NAMALWA (cell line): ENCODE measurements around the gene IREB2.

Experiments
- DNase-seq: peaks from one replicate; pipeline ENCODE4 v3.0.0-alpha.2; 2015; ENCODE audit warnings: low spot score

Gene IREB2

DNA sequence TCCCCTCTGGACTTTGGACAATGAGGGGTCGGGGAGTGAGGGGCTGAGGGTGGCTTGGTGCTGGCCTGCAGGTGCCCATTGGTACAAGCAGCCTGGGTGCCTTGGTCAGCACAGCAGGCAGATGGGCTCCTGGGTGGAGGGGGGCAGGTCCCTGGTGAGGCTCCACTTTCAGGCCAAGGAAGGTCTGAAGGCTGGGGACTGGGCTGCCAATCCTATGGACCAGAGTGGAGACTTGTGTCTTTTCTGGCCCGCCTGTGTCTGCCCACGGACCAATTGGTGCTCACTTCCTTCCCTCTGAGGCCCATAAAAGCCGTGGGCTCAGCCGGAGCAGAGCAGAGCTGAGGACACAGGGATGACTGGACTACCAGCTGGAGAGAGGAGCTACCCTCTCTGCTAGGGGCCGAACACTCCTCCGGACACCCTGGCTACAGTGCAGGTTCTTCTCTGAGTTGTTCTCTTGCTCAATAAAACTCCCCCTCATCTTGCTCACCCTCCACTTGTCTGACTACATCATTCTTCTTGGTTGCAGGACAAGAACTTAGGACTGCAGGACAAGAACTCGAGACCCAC lies 31.9 kb upstream of the IREB2 start:
- no peak for DNase-seq

DNA sequence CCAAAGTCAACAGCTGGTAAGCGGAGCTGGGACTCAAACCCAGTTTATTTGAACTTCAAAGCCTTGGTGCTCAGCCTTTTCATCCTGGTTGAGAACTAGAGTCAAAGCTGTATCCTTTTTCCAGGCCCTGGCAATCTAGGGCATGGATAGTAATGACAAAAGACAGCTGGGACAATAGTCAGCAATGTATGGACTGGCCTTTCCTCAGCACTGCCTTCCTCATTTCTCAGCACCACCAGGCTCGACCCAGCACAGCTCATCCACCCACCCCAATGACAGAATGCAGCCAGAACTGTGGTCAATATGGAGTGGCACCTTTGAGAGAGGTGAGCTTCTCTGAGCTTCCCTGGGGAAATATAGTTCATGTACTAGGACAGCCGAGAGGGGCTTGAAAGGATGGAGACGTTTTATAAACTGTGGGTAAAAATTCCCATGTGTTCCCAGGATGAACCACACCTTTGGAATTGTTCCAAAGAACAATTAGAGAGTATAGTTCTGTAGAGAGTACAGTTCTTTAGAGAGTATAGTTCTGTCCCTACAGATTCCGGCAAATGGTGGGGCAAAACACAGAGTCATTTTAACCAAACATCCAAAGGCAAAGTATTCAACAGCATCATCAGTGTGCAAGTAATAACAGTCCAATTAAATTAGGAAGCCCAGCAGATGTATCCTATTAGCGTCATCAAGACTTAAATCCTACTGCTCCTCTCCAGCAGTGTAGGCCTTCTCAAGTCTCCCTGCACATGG lies 30.2 kb upstream of the IREB2 start:
- DNase-seq: no peak

DNA sequence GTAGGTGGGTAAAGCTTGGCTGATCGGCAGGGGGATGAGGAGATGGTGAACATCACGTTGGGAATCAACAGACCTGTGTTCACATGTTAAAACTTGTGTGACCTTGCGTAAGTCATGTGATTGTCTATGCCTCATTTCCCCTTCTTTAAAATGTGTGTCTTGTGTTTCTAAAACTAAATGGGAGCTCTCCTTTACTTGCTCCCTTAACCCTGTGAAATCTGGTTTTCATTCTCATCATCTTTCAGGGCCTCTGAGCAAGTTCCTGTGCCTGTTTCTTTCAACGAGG lies 29.7 kb upstream of the IREB2 start:
- DNase-seq: no peak

DNA sequence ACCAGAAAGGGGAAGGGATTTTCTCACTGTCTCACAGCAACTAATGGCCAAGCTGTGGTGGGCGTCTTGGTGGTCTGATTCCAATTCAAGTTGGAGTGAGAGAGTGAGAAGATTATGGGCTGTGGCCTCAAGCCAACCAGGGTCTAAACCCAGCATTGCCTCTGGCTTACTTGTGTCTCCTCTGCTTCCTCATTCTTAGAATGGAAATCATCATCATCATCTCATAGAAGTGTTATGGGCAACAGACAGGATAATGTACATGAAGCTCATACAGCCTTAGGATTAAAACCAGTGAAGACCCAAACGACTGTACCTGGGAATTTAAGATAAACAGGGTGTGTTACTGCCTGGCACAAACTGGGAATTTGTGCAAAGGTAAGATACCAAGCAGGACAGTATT lies 29.1 kb upstream of the IREB2 start:
- DNase-seq: no peak

DNA sequence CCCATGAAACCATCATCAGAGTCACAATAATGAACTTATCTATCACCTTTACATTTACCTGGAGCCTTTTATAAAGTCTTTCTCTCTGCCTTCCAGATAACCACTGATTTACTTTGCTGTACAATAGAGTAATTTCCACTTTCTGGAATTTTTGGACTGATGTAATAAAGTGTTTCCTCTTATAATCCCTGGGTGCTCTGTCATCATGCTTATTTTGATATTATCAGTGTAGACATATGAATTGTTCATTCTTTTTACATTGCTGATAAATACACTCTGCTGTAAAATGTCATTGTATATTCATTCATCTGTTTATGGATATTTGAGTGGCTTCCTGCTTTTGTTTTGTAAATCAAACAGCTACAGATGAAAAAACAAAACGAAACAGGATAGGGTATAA lies 27.0 kb upstream of the IREB2 start:
- DNase-seq: no peak

DNA sequence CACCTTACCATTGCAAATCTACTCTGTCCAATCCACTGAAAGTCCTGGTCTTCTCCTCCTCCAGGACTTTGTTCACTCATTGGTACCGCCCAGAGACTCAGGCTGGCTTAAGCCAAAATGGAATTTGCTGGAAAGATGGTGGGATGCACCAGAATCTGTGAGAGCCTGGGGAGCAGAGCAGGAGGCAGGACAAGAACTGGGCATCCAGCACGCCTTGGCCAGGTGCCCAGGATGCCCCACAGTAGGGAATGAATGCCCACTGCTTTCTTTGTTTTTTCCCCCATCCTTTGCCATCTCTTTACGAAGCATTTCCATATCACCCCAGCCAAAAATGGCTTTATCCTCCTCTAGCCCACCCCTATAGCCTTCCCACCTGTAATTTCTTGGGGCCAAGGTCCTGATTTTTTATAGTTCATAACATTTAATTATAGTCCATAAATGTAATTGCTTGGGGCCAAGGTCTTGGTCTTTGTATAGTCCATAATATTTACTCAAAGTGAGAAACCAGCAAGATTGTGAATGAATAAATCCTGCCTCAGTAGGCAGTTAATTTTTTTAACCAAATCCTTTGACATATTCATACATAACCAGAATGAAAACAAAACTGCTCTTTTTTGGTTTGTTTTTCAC lies 23.3 kb upstream of the IREB2 start:
- no peak for DNase-seq

DNA sequence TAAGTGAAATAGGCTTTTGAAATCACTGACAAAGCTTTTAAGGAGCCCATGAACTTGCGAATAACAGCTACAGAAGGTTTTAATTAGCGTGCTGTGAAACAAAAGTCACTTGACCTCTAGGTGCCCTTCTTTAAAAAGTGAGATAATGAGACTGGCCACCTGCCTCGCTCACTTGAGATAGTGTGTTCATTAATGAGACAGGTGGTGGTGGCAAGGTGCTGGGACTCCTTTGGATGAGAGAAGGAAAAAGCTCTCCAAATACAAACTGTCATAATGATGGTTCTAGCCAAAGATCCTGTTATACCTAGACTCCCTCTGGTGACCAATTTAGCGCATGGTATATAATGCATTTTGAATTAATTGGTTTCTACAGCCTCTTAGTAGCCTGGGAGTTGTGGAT lies 22.7 kb upstream of the IREB2 start:
- peak; percentile 16 for DNase-seq

DNA sequence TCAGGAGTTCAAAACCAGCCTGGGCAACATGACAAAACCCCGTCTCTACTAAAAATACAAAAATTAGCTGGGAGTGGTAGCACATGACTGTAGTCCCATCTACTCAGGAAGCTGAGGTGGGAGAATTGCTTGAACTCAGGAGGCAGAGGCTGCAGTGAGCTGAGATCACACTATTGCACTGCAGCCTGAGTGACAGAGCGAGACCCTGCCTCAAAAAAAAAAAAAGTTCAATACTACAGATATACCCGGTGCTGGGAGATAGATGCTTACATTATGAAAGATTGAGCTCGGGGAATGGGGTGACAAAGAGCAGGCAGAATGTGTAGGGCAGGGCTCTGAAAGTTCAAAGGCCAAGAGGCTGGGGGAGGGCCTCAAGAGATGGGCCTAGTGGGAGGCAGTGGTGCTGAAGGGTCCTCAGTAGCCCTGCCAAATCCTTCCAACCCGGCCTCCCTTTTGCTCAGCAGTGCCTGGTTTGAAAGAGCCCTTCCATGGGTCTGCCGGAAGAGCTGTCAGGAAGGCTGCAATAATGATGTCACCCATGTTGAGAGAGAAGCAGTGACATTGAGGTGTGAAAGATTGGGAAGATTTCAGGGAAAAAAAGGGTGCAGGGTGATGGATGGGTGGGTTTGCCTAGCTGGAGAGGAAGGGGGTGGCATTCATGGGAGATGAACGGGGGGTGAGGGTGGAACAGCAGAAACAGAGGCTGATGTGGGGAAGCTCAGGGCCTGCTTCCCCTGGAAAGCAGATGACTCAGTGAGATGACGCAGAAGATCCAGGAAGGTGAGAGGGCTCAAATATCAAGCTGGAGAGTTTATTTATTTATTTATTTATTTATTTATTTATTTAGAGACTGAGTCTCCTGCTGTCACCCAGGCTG lies 20.0 kb upstream of the IREB2 start:
- DNase-seq: no peak

DNA sequence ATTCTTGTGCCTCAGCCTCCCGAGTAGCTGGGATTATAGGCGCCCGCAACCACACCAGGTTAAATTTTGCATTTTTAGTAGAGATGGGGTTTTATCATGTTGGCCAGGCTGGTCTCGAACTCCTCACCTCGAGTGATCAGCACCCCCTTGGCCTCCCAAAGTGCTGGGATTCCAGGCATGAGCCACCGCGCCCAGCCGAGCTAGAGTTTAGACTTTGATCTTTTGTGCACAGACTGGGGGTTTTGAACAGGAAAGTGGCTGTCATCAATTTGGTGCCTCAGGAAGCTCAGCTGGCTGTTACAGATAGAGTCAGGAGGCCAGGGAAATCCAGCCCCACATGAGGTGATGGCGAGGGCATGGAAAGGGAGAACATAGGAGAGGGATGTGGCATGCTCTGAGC lies 19.3 kb upstream of the IREB2 start:
- DNase-seq: no peak

DNA sequence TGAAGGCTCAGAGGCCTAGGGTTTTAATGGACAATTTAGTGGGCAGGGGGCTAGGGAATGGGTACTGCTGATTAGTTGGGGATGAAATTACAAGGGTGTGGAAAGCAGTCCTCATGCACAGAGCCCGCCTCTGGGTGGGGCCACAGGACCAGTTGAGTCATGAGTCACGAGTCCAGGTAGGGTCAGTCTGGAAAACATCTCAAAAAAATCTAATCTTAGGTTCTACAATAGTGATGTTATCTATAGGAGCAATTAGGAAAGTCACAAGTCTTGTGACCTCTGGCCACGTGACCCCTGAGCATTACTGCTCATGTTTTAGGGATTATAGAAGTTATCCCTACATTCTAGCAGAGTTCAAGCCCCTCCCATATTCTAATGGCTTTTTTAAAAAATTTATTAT lies 18.6 kb upstream of the IREB2 start:
- no peak for DNase-seq

DNA sequence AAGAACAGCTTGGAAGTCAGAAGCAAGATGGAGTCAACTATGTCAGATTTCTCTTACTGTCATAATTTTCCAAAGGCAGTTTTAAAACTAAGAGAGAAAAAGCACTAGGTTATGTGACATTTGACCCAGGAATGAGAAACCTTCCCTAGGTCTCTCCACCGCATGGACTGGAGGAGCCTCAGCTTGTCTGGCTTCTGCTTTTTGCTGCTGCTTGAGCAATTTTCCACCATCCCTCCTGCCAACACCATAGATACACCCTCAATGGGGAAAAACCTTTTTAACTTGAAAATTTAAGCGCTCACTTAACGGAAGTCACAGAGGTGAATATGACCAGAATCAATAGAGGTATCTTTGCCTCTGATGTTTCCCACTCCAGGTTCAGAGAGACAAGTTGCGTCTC lies 17.8 kb upstream of the IREB2 start:
- DNase-seq: no peak

DNA sequence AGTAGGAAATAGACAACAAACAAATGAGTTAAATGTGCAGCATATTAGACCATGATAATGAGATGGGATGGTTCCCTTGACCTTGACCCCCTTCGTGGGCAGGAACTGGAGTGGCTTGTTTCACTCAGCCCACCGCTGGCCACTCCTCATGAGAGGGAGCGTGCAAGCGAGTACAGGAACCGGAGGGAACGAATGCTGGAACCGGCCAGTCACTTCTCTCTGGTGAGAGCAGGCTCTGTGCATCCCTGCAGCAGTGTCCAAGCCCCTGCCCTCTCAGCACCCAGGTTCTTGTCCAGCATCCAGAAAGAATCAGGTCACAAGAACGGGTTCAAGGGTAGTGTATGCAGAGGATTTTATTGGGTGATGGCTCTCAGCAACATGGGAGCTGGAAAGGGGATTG lies 17.2 kb upstream of the IREB2 start:
- DNase-seq: no peak

DNA sequence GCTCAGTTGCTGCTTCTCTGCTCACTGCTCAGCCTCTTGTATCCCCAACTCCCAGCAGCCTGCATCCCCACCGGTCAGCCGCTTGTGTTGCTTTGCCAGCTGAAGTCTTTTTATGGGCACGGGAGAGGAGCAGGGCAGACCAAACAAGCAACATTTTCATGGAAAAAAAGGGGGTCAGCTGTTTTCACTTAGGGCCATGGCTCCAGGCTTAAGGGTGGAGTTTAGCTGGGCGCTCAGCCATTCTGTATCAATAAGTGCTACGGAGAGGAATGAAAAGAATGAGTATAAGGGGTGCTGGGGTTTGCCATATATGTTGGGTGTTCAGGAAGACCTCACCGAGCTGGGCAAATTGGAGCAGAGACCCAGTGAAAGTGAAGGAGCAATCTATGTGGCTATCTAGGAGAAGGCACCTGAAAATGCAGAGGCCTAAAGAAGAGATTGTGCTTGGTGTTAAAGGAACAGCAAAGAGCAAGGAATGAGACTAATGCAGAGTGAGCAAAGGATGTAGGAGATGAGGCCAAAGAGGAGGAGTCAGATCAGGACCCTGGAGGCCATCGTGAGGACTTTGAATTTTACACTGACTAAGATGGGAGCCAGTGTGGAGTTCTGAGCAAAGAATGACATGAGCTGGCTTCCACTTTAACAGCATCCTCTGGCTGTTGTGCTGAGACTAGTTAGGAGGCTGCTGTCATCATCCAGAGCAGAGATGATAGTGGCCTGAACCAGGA lies 16.6 kb upstream of the IREB2 start:
- no peak for DNase-seq

DNA sequence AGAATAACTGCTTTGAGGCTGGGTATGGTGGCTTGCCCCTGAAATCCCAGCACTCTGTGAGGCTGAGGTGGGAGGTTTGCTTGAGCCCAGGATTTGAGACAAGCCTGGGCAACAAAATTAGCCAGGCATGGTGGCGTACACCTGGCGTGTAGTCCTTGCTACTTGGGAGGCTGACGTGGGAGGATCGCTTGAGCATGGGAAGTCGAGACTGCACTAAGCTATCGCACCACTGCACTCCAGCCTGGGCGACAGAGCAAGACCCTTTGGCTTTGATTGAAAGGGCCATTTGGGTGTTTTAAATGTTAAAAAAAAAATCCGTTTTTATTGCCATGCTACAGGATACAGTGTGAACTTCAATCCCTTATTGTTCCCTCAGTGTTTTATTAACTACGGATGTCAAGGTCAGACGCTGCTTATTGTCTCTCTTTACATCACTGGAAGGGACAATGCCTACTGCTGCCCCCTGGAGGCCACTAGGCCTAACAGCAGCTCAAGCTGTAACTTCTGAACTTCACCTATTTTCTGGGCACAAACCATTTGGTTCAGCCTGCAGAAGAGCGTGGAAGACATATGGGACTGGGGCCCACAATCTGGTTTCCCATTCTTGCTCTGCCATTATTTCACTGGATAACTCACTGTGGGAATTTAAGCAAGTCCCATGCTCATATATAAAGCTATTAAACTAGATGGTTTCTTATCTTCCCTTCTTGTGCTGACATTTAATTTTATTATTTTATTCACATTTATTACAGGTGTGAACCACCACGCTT lies 15.3 kb upstream of the IREB2 start:
- peak; percentile 82 for DNase-seq

DNA sequence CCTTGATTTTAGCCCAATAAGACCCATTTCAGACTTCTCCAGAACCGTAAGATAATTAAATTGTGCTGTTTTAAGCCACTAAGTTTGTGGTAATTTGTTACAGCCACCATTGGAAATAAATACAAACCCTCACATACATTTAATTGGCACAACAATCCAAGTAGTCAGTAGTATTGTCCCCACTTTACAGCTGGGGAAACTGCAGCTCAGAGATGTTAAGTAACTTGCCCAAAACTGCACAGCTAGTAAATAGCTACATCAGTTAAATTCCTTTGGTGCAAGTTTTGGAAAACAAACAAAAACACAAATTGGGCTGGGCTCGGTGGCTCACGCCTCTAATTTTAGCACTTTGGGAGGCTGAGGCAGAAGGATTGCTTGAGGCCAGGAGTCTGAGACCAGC lies 13.3 kb upstream of the IREB2 start:
- DNase-seq: no peak

DNA sequence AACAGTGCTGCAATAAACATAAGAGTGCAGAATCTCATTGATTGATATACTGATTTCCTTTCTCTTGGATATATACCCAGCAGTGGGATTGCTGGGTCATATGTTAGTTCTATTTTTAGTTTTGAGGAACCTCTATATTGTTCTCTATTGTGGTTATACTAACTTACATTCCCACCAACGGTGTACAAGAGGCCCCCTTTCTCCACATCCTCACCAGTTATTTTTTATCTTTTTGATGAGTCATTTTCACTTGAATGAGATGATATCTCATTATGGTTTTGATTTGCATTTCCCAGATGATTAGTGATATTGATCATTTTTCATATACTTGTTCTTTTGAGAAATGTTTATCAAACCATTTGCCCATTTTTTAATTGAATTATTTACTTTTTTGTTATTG lies 12.4 kb upstream of the IREB2 start:
- DNase-seq: no peak

DNA sequence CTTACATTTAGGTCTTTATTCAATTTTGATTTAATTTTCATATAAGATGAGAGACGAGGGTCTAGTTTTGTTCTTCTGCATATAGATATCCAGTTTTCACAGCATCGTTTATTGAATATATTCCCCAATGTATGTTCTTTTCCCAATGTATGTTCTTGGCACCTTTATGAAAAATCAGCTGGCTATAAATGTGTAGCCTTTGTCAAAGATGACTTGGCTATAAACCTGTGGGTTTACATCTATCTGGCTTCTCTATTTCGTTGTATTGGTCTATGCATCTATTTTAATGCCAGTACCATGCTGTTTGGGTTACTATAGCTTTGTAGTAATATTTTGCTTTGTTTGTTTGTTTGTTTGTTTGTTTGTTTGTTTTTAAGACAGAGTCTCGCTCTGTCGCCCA lies 11.7 kb upstream of the IREB2 start:
- DNase-seq: no peak

DNA sequence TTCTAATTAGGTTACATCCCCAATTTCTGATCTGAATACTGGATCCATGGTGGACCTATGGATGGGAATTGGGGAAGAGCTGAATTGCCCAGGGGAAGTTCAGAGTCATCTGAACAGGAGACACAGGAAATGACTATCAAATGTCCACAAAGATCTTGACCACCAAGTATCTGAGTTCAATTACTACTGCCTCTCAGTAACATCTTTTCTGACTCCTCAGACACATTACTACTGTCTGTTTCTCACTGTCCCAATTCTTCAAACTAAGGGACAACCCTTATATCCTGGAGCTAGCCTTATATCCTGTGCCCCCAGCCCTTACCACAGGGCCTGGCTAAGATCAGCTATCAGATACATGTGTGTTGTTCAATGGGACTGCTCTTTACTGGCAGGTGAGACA lies 10.1 kb upstream of the IREB2 start:
- DNase-seq: no peak

DNA sequence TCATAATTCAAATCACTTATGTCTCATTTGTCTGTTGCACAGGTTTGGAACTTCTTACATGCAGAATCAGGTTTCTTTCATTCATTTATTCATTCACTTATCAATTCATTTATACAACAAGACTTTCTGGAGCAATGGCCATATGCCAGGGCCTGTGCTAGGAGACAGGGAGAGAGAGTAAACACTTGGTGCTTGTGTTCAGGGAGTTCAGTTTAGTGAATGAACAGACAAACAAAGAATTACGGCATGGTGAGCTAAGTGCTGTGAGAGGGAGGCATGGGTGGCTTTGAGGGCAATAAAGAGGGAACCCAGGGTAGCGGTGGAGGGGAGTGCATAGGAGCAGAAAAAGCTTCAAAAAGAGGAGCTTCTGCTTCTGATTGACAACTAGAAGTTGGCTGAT lies 8.5 kb upstream of the IREB2 start:
- no peak for DNase-seq

DNA sequence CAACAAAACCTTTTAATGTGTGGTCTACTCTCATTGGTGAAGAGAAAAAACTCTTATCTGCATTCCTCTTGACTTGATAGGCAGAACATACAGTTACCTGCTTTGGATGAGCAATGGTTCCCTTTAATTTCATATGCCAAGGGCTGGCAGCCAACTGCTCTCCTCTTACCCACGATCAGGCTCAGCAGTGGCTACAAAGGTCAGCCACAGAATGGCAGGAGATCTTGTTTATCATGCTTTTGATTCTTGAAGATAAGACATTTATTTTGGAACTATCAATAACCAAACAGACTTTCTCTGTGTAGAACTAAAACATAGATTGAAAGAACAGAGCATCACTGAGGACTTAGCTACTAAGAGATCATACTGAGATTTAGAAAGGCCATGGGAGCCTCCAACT lies 6.1 kb upstream of the IREB2 start:
- no peak for DNase-seq

DNA sequence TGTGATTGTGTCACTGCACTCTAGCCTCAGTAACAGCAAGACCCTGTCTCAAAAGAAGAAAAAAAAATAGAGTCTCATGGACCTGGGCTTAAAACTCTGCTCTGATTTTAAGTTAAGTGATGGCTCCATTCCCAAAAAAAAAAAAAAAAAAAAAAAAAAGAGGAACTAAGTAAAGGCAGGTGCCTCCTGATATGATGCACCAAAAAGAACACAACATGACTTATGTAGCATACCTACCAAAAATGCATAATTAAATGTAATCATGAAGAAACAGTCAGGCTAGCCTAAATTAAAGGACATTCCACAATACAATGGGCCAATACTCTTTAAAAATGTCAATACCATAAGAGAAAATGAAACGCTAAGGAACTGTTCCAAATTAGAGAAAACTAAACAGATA lies 5.4 kb upstream of the IREB2 start:
- peak; percentile 41 for DNase-seq

DNA sequence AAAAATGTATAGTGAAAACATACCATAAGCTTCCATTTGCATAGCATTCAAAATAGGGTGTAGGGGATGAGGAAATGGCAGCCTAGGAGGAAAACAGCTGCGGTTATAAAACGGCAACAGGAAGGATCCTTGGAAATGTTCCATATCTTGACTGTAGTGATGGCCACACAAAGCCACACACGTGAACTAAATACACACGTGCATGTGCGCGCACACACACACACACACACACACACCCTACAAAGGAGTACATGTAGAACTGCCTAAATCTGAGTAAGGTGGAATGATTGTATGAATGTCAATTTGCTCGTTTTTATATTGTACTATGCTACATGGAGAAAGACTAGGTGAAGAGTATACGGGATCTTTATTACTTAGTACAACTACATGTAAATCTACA lies 3.9 kb upstream of the IREB2 start:
- DNase-seq: no peak
